T-helper 17 cell (primary cell): ENCODE data around the gene KIF6. TPM values are rescaled to one million over a fixed set of nuclear protein-coding genes. Genes with fewer than 3 reads are reported as not detected.

ENCODE experiments used
- ATAC-seq: fragments of 150-1000 bp; cut with Tn5 transposase; 2 replicates; pipeline ENCODE4 v1.10.0; 2021; ENCODE audit warnings: mild to moderate bottlenecking, moderate library complexity
- DNase-seq, 3 donors: peaks; one replicate each; pipeline versions ENCODE4 v3.0.0 to v3.0.0-alpha.2; 2020 to 2021
- H3K9me3 ChIP-seq: one replicate; pipeline ENCODE4 v1.7.0; 2013; ENCODE audit warnings: low read length, mild to moderate bottlenecking; ENCODE audit not compliant: control insufficient read depth, poor library complexity, severe bottlenecking
- H3K27ac Mint-ChIP-seq: one replicate; pipeline ENCODE4 v1.8.0; 2022; ENCODE audit warnings: mild to moderate bottlenecking, moderate library complexity, mixed read lengths
- H3K27me3 Mint-ChIP-seq: one replicate; pipeline ENCODE4 v1.8.0; 2022; ENCODE audit warnings: mixed read lengths
- H3K36me3 Mint-ChIP-seq: one replicate; pipeline ENCODE4 v1.8.0; 2022; ENCODE audit warnings: low read depth, mixed read lengths
- H3K4me1 Mint-ChIP-seq: one replicate; pipeline ENCODE4 v1.8.0; 2022; ENCODE audit warnings: mild to moderate bottlenecking, mixed read lengths
- H3K4me3 Mint-ChIP-seq: one replicate; pipeline ENCODE4 v1.8.0; 2022; ENCODE audit warnings: mild to moderate bottlenecking, moderate library complexity, mixed read lengths
- total RNA-seq, 4 donors: library from RNA in 2 of 4; stranded (reverse) in 2 of 4; gene quantifications; one replicate each; pipeline ENCODE4 v1.2.3 and lab custom pipeline; 2022 to 2026

Gene KIF6
- total RNA-seq, 2 donors from 2014 or later: 0.40 TPM; not detected in 1

- no peaks in the 10 kb centered on the region for H3K4me1 Mint-ChIP-seq
- ATAC-seq (no peak), DNase-seq (no peak)
- peaks cover 10% of the 10 kb centered on the region for H3K27me3 Mint-ChIP-seq
- H3K27ac Mint-ChIP-seq: no peak overlapping the region
- H3K9me3 ChIP-seq: peaks cover 3% of the 10 kb centered on the region
- no peaks in the 10 kb centered on the region for H3K36me3 Mint-ChIP-seq
- H3K4me3 Mint-ChIP-seq: no peak overlapping the region
Observed at GRCh38 chr6:39669207-39669972, 55.8 kb downstream of the KIF6 start.

GRCh38 chr6:39666706-39667489 lies 58.3 kb downstream of the KIF6 start:
- Mint-ChIP-seq H3K4me1 (no peaks in the 10 kb centered on the region), H3K36me3 (no peaks in the 10 kb centered on the region), H3K4me3 (no peak overlapping the region), H3K27me3 (peaks cover 26% of the 10 kb centered on the region), H3K27ac (no peak overlapping the region)
- DNase-seq (no peak), ATAC-seq (no peak)
- no peaks in the 10 kb centered on the region for H3K9me3 ChIP-seq

GRCh38 chr6:39665861-39666260 lies 59.3 kb downstream of the KIF6 start:
- H3K4me3 Mint-ChIP-seq: no peak overlapping the region
- no peak for ATAC-seq
- H3K9me3 ChIP-seq: no peaks in the 10 kb centered on the region

GRCh38 chr6:39664173-39664572 lies 61.0 kb downstream of the KIF6 start:
- peaks cover 26% of the 10 kb centered on the region for H3K27me3 Mint-ChIP-seq
- H3K4me1 Mint-ChIP-seq: no peaks in the 10 kb centered on the region
- no peaks in the 10 kb centered on the region for H3K9me3 ChIP-seq
- DNase-seq: no peak
- H3K27ac Mint-ChIP-seq: no peak overlapping the region
- H3K4me3 Mint-ChIP-seq: no peak overlapping the region
- no peaks in the 10 kb centered on the region for H3K36me3 Mint-ChIP-seq
- ATAC-seq: no peak

More at GRCh38 chr6:39665861-39666260, 59.3 kb downstream of the KIF6 start:
- H3K4me1 Mint-ChIP-seq: no peaks in the 10 kb centered on the region
- no peak overlapping the region for H3K27ac Mint-ChIP-seq
- no peaks in the 10 kb centered on the region for H3K36me3 Mint-ChIP-seq
- no peak for DNase-seq
- peaks cover 26% of the 10 kb centered on the region for H3K27me3 Mint-ChIP-seq

- Mint-ChIP-seq H3K27ac (no peak overlapping the region), H3K36me3 (no peaks in the 10 kb centered on the region), H3K27me3 (no peaks in the 10 kb centered on the region), H3K4me3 (no peak overlapping the region), H3K4me1 (no peaks in the 10 kb centered on the region)
- DNase-seq: no peak
- H3K9me3 ChIP-seq: peaks cover 2% of the 10 kb centered on the region
- ATAC-seq: no peak
Observed at GRCh38 chr6:39657355-39658135, 67.7 kb downstream of the KIF6 start.

GRCh38 chr6:39654121-39654520 lies 71.1 kb downstream of the KIF6 start:
- no peak for DNase-seq
- H3K4me1 Mint-ChIP-seq: no peaks in the 10 kb centered on the region
- H3K9me3 ChIP-seq: peaks cover 2% of the 10 kb centered on the region
- H3K4me3 Mint-ChIP-seq: no peak overlapping the region
- ATAC-seq: no peak
- no peaks in the 10 kb centered on the region for H3K36me3 Mint-ChIP-seq
- peaks cover 17% of the 10 kb centered on the region for H3K27me3 Mint-ChIP-seq
- H3K27ac Mint-ChIP-seq: no peak overlapping the region

- Mint-ChIP-seq H3K4me3 (no peak overlapping the region), H3K27me3 (peaks cover 17% of the 10 kb centered on the region), H3K36me3 (no peaks in the 10 kb centered on the region), H3K27ac (no peak overlapping the region), H3K4me1 (no peaks in the 10 kb centered on the region)
- ATAC-seq (no peak), DNase-seq (no peak)
- H3K9me3 ChIP-seq: peaks cover 2% of the 10 kb centered on the region
Observed at GRCh38 chr6:39653612-39654011, 71.6 kb downstream of the KIF6 start.

- Mint-ChIP-seq H3K36me3 (no peaks in the 10 kb centered on the region), H3K4me1 (no peaks in the 10 kb centered on the region), H3K4me3 (no peak overlapping the region), H3K27ac (no peak overlapping the region), H3K27me3 (peaks cover 17% of the 10 kb centered on the region)
- ATAC-seq: no peak
- no peak for DNase-seq
- peaks cover 2% of the 10 kb centered on the region for H3K9me3 ChIP-seq
Observed at GRCh38 chr6:39649996-39650395, 75.2 kb downstream of the KIF6 start.

GRCh38 chr6:39646751-39647420 lies 78.3 kb downstream of the KIF6 start:
- DNase-seq (no peak), ATAC-seq (no peak)
- Mint-ChIP-seq H3K27ac (no peak overlapping the region), H3K27me3 (peaks cover 25% of the 10 kb centered on the region), H3K36me3 (no peaks in the 10 kb centered on the region), H3K4me3 (no peak overlapping the region), H3K4me1 (no peaks in the 10 kb centered on the region)
- no peaks in the 10 kb centered on the region for H3K9me3 ChIP-seq

- DNase-seq (no peak), ATAC-seq (no peak)
- H3K27me3 Mint-ChIP-seq: peaks cover 22% of the 10 kb centered on the region
- H3K36me3 Mint-ChIP-seq: no peaks in the 10 kb centered on the region
- H3K4me1 Mint-ChIP-seq: no peaks in the 10 kb centered on the region
- H3K4me3 Mint-ChIP-seq: no peak overlapping the region
- no peak overlapping the region for H3K27ac Mint-ChIP-seq
- H3K9me3 ChIP-seq: no peaks in the 10 kb centered on the region
Observed at GRCh38 chr6:39642270-39642669, 82.9 kb downstream of the KIF6 start.

- no peaks in the 10 kb centered on the region for H3K9me3 ChIP-seq
- no peak overlapping the region for H3K4me3 Mint-ChIP-seq
- DNase-seq: no peak
- no peak overlapping the region for H3K27ac Mint-ChIP-seq
- H3K36me3 Mint-ChIP-seq: no peaks in the 10 kb centered on the region
- ATAC-seq: no peak
- no peaks in the 10 kb centered on the region for H3K4me1 Mint-ChIP-seq
- peaks cover 36% of the 10 kb centered on the region for H3K27me3 Mint-ChIP-seq
Observed at GRCh38 chr6:39638126-39638822, 86.9 kb downstream of the KIF6 start.

GRCh38 chr6:39634646-39635341 lies 90.4 kb downstream of the KIF6 start:
- Mint-ChIP-seq H3K27ac (no peak overlapping the region), H3K27me3 (peaks cover 31% of the 10 kb centered on the region), H3K4me3 (no peak overlapping the region), H3K4me1 (no peaks in the 10 kb centered on the region), H3K36me3 (no peaks in the 10 kb centered on the region)
- no peak for ATAC-seq
- H3K9me3 ChIP-seq: no peaks in the 10 kb centered on the region
- no peak for DNase-seq
